HepG2 (cell line): ENCODE results near the gene PIGV. TPM values are rescaled to one million over a fixed set of nuclear protein-coding genes. Genes with fewer than 3 reads are reported as not detected.
A peak's percentile ranks its signal among the peaks of the same experiment; 100 is the strongest.

Experiments
- CBX1 ChIP-seq: IDR thresholded peaks from one replicate; pipeline ENCODE4 v1.6.1; 2016; ENCODE audit warnings: antibody characterized with exemption, low read depth
- KLF15 ChIP-seq: sonication (generic); formaldehyde crosslinking; IDR thresholded peaks from 2 replicates; pipeline ENCODE4 v1.8.1; 2023; ENCODE audit warnings: borderline replicate concordance, mild to moderate bottlenecking, inconsistent platforms, missing genetic modification reagents, mixed read lengths
- MED8 ChIP-seq: sonication (generic); formaldehyde crosslinking; IDR thresholded peaks from 2 replicates; pipeline ENCODE4 v1.8.1; 2023; ENCODE audit warnings: mild to moderate bottlenecking, missing genetic modification reagents; ENCODE audit not compliant: insufficient replicate concordance
- PHB2 ChIP-seq: fragments of 450-650 bp; IDR thresholded peaks from 2 replicates; pipeline ENCODE4 v1.6.1; 2018; ENCODE audit not compliant: partially characterized antibody
- POLR2G ChIP-seq: fragments of 200-400 bp; formaldehyde crosslinking; IDR thresholded peaks from 2 replicates; pipeline ENCODE4 v1.6.1; 2018; ENCODE audit warnings: mild to moderate bottlenecking, low read depth, low read length, moderate library complexity
- TOE1 ChIP-seq: sonication (generic); formaldehyde crosslinking; IDR thresholded peaks from 2 replicates; pipeline ENCODE4 v1.4.0; 2020; ENCODE audit warnings: mild to moderate bottlenecking, missing genetic modification reagents
- ZNF383 ChIP-seq: sonication (generic); formaldehyde crosslinking; IDR thresholded peaks from 2 replicates; pipeline ENCODE4 v1.4.0; 2020; ENCODE audit warnings: missing genetic modification reagents, mild to moderate bottlenecking, borderline replicate concordance
- ZNF430 ChIP-seq: sonication (generic); formaldehyde crosslinking; IDR thresholded peaks from 2 replicates; pipeline ENCODE4 v1.9.0; 2021; ENCODE audit warnings: mild to moderate bottlenecking, missing genetic modification reagents
- ZNF572 ChIP-seq: sonication (generic); formaldehyde crosslinking; IDR thresholded peaks from 2 replicates; pipeline ENCODE4 v1.5.1; 2020; ENCODE audit warnings: mild to moderate bottlenecking, missing genetic modification reagents
- ZNF737 ChIP-seq: sonication (generic); formaldehyde crosslinking; IDR thresholded peaks from 2 replicates; pipeline ENCODE4 v1.5.0; 2020; ENCODE audit warnings: missing genetic modification reagents, mild to moderate bottlenecking, borderline replicate concordance
- ZSCAN21 ChIP-seq: sonication (generic); formaldehyde crosslinking; IDR thresholded peaks from 2 replicates; pipeline ENCODE4 v1.8.0; 2022; ENCODE audit warnings: mild to moderate bottlenecking, missing genetic modification reagents, moderate library complexity, borderline replicate concordance
- polyA plus RNA-seq, 8 experiments: library from polyadenylated mRNA; depleted of rRNA in 3 of 8; stranded (reverse) in 7 of 8; unstranded in 1 of 8; fragments of >200 nt; fragmentation: Illumina TruSeq in 4 of 8; extraction: Trizol in 4 of 8; gene quantifications; 2 replicates each; pipeline versions ENCODE4 v1.2.1 to v1.2.3, GENCODE V29; 2011 to 2016; ENCODE audit warnings: low read depth in 4 of 8, missing spikeins in 1 of 8, mixed read lengths in 1 of 8; ENCODE audit not compliant: insufficient read depth in 1 of 8
- total RNA-seq, 5 experiments: library from RNA; depleted of rRNA; stranded (reverse); fragments of >200 nt; fragmentation: Illumina TruSeq; extraction: Trizol; gene quantifications; 2 replicates each; pipeline ENCODE4 v1.2.3, GENCODE V29; 2016; ENCODE audit warnings: low read depth in 1 of 5
- TF ChIP-seq, protein P1 (sequence below): IDR thresholded peaks from 2 replicates; pipeline ENCODE4 v1.6.1; 2016; ENCODE audit warnings: low read depth, borderline replicate concordance
- TF ChIP-seq, protein P2 (sequence below): sonication (generic); formaldehyde crosslinking; IDR thresholded peaks from 2 replicates; pipeline ENCODE4 v1.4.0; 2020; ENCODE audit warnings: missing genetic modification reagents
- TF ChIP-seq, protein P3 (sequence below): IDR thresholded peaks from 2 replicates; pipeline ENCODE4 v1.6.1; 2016
- TF ChIP-seq, protein P4 (sequence below): sonication (generic); formaldehyde crosslinking; IDR thresholded peaks from 2 replicates; pipeline ENCODE4 v1.4.0; 2020; ENCODE audit warnings: mild to moderate bottlenecking, missing genetic modification reagents, borderline replicate concordance
- TF ChIP-seq, protein P5 (sequence below): sonication (generic); formaldehyde crosslinking; IDR thresholded peaks from 2 replicates; pipeline ENCODE4 v1.5.0; 2020; ENCODE audit warnings: mild to moderate bottlenecking, missing genetic modification reagents
- TF ChIP-seq, protein P6 (sequence below): sonication (generic); formaldehyde crosslinking; IDR thresholded peaks from 2 replicates; pipeline ENCODE4 v1.5.0; 2020; ENCODE audit warnings: mild to moderate bottlenecking, missing genetic modification reagents, moderate library complexity

The PIGV gene
- total and polyA plus RNA-seq, 2 of the 13 experiments (the other 11 are each of a cell fraction or from before 2014, with no cell fraction given) = 13.5 to 22.7 TPM

DNA sequence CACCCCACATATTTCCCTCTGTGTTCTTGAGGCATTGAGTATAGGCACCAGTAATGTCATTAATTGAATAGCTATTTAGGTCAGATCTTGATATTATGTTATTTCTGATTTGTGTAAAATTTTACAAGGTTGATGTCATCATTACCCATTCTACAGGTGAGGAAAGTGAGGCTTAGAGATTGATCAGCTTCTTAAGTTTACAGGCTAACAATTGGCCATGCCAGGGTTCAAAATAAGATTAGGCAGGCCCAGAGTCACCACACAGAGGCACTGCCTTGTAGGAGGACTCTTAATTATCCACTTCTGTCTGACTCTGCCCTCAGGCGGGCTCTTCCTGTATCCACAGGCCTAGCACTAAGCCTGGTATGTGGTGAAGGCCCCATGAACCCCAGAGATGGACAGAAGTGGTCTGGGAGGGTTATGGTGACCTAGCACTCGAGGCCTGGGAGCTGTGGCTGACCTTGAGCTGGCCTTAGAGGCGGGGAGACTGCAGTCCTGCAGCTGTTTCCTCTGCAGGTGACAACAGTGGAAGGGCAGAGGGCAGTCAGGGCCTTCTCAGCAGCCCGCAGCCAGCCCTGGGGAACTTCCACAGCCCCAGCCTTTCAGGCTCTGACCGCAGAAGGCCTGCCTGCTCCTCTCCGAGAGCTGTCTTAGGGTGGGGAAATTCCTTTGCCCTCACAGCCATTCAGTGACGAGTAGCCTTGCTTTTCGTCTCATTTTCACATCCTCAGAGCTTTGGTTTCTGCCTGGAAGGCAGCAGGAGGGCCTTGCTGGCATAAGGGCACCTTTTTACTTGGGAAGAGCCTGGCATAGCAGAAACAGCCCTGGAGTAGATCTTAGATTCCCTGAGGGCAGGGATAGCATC lies 51.0 kb downstream of the PIGV start (continued):
- TF ChIP-seq, protein P1, sequence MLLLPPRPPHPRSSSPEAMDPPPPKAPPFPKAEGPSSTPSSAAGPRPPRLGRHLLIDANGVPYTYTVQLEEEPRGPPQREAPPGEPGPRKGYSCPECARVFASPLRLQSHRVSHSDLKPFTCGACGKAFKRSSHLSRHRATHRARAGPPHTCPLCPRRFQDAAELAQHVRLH = no peak; the same call in 1 of the 2 replicates
- TF ChIP-seq, protein P2, sequence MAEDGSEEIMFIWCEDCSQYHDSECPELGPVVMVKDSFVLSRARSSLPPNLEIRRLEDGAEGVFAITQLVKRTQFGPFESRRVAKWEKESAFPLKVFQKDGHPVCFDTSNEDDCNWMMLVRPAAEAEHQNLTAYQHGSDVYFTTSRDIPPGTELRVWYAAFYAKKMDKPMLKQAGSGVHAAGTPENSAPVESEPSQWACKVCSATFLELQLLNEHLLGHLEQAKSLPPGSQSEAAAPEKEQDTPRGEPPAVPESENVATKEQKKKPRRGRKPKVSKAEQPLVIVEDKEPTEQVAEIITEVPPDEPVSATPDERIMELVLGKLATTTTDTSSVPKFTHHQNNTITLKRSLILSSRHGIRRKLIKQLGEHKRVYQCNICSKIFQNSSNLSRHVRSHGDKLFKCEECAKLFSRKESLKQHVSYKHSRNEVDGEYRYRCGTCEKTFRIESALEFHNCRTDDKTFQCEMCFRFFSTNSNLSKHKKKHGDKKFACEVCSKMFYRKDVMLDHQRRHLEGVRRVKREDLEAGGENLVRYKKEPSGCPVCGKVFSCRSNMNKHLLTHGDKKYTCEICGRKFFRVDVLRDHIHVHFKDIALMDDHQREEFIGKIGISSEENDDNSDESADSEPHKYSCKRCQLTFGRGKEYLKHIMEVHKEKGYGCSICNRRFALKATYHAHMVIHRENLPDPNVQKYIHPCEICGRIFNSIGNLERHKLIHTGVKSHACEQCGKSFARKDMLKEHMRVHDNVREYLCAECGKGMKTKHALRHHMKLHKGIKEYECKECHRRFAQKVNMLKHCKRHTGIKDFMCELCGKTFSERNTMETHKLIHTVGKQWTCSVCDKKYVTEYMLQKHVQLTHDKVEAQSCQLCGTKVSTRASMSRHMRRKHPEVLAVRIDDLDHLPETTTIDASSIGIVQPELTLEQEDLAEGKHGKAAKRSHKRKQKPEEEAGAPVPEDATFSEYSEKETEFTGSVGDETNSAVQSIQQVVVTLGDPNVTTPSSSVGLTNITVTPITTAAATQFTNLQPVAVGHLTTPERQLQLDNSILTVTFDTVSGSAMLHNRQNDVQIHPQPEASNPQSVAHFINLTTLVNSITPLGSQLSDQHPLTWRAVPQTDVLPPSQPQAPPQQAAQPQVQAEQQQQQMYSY (CRISPR knock-in tag) = no peak
- TF ChIP-seq, protein P3, sequence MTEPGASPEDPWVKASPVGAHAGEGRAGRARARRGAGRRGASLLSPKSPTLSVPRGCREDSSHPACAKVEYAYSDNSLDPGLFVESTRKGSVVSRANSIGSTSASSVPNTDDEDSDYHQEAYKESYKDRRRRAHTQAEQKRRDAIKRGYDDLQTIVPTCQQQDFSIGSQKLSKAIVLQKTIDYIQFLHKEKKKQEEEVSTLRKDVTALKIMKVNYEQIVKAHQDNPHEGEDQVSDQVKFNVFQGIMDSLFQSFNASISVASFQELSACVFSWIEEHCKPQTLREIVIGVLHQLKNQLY (CRISPR knock-in tag) = peak; percentile 14; the same call in 1 of the 2 replicates
- TF ChIP-seq PHB2 = no peak
- TF ChIP-seq, protein P4, sequence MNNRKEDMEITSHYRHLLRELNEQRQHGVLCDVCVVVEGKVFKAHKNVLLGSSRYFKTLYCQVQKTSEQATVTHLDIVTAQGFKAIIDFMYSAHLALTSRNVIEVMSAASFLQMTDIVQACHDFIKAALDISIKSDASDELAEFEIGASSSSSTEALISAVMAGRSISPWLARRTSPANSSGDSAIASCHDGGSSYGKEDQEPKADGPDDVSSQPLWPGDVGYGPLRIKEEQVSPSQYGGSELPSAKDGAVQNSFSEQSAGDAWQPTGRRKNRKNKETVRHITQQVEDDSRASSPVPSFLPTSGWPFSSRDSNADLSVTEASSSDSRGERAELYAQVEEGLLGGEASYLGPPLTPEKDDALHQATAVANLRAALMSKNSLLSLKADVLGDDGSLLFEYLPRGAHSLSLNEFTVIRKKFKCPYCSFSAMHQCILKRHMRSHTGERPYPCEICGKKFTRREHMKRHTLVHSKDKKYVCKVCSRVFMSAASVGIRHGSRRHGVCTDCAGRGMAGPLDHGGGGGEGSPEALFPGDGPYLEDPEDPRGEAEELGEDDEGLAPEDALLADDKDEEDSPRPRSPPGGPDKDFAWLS = no peak
- no peak for TF ChIP-seq MED8
- no peak for TF ChIP-seq POLR2G
- TF ChIP-seq, protein P5, sequence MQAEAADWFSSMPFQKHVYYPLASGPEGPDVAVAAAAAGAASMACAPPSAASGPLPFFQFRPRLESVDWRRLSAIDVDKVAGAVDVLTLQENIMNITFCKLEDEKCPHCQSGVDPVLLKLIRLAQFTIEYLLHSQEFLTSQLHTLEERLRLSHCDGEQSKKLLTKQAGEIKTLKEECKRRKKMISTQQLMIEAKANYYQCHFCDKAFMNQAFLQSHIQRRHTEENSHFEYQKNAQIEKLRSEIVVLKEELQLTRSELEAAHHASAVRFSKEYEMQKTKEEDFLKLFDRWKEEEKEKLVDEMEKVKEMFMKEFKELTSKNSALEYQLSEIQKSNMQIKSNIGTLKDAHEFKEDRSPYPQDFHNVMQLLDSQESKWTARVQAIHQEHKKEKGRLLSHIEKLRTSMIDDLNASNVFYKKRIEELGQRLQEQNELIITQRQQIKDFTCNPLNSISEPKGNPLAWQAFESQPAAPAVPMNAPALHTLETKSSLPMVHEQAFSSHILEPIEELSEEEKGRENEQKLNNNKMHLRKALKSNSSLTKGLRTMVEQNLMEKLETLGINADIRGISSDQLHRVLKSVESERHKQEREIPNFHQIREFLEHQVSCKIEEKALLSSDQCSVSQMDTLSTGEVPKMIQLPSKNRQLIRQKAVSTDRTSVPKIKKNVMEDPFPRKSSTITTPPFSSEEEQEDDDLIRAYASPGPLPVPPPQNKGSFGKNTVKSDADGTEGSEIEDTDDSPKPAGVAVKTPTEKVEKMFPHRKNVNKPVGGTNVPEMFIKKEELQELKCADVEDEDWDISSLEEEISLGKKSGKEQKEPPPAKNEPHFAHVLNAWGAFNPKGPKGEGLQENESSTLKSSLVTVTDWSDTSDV (CRISPR knock-in tag) = no peak
- TF ChIP-seq, protein P6, sequence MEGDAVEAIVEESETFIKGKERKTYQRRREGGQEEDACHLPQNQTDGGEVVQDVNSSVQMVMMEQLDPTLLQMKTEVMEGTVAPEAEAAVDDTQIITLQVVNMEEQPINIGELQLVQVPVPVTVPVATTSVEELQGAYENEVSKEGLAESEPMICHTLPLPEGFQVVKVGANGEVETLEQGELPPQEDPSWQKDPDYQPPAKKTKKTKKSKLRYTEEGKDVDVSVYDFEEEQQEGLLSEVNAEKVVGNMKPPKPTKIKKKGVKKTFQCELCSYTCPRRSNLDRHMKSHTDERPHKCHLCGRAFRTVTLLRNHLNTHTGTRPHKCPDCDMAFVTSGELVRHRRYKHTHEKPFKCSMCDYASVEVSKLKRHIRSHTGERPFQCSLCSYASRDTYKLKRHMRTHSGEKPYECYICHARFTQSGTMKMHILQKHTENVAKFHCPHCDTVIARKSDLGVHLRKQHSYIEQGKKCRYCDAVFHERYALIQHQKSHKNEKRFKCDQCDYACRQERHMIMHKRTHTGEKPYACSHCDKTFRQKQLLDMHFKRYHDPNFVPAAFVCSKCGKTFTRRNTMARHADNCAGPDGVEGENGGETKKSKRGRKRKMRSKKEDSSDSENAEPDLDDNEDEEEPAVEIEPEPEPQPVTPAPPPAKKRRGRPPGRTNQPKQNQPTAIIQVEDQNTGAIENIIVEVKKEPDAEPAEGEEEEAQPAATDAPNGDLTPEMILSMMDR (CRISPR knock-in tag) = peak; percentile 37; the same call in 1 of the 2 replicates
- no peak for TF ChIP-seq ZNF430 (CRISPR knock-in tag)
- no peak for TF ChIP-seq TOE1
- no peak for TF ChIP-seq KLF15 (CRISPR knock-in tag)
- TF ChIP-seq ZNF737 (CRISPR knock-in tag) = no peak
- TF ChIP-seq ZSCAN21 (CRISPR knock-in tag) = no peak; the same call in 1 of the 2 replicates
- TF ChIP-seq ZNF572 (CRISPR knock-in tag) = no peak
- TF ChIP-seq CBX1 = no peak
- TF ChIP-seq ZNF383 (CRISPR knock-in tag) = no peak
